Natural killer cell (primary cell): ENCODE data around the gene PIPOX. TPM values are rescaled to one million over a fixed set of nuclear protein-coding genes. Genes with fewer than 3 reads are reported as not detected.

Experiments used
- ATAC-seq, 3 donors: fragments of 150-1000 bp in 2 of 3; fragments of 200-7000 bp in 1 of 3; cut with Tn5 transposase; 1 replicate in 1 of 3; 2 replicates in 2 of 3; pipeline ENCODE4 v1.10.0; 2021; ENCODE audit warnings: mild to moderate bottlenecking in 2 of 3, moderate library complexity in 2 of 3
- DNase-seq, 2 donors: peaks; one replicate each; pipeline versions ENCODE4 v3.0.0 to v3.0.0-alpha.2; 2013 to 2021; ENCODE audit warnings: mixed read lengths in 1 of 2
- H3K27ac ChIP-seq: one replicate; pipeline ENCODE4 v1.5.1; 2013; ENCODE audit warnings: mild to moderate bottlenecking, low read length
- H3K27me3 ChIP-seq: one replicate; pipeline ENCODE4 v1.6.1; 2013; ENCODE audit warnings: low read length; ENCODE audit not compliant: control insufficient read depth, insufficient read depth
- H3K36me3 ChIP-seq: one replicate; pipeline ENCODE4 v1.6.1; 2013; ENCODE audit warnings: low read length; ENCODE audit not compliant: control insufficient read depth, insufficient read depth
- H3K4me1 ChIP-seq: one replicate; pipeline ENCODE4 v1.6.1; 2013; ENCODE audit warnings: low read length; ENCODE audit not compliant: control insufficient read depth, insufficient read depth
- H3K4me3 ChIP-seq: one replicate; pipeline ENCODE4 v1.5.1; 2013; ENCODE audit warnings: low read length
- H3K9me3 ChIP-seq: one replicate; pipeline ENCODE4 v1.6.1; 2013; ENCODE audit warnings: low read length; ENCODE audit not compliant: control insufficient read depth, insufficient read depth
- H3K27ac Mint-ChIP-seq, 2 donors: one replicate each; pipeline ENCODE4 v1.8.0; 2022; ENCODE audit warnings: mild to moderate bottlenecking in 2 of 2, mixed read lengths in 2 of 2, moderate library complexity in 1 of 2
- H3K27me3 Mint-ChIP-seq, 2 donors: one replicate each; pipeline ENCODE4 v1.8.0; 2022; ENCODE audit warnings: low read depth in 2 of 2, mixed read lengths in 2 of 2
- H3K36me3 Mint-ChIP-seq: one replicate; pipeline ENCODE4 v1.8.0; 2022; ENCODE audit warnings: mixed read lengths
- H3K4me1 Mint-ChIP-seq, 2 donors: one replicate each; pipeline ENCODE4 v1.8.0; 2022; ENCODE audit warnings: mixed read lengths in 2 of 2
- H3K4me3 Mint-ChIP-seq: one replicate; pipeline ENCODE4 v1.8.0; 2022; ENCODE audit warnings: mild to moderate bottlenecking, moderate library complexity, mixed read lengths
- H3K9me3 Mint-ChIP-seq, 2 donors: one replicate each; pipeline ENCODE4 v1.8.0; 2022; ENCODE audit warnings: mixed read lengths in 2 of 2
- WGBS: methylation state at CpG from one replicate; pipeline ENCODE4 v1.1.7; 2013; ENCODE audit warnings: missing lambda C conversion rate; ENCODE audit not compliant: insufficient coverage; 5-methylcytosine and 5-hydroxymethylcytosine counted together
- intact Hi-C: fragments of 100-400 bp; cut with micrococcal nuclease; formaldehyde crosslinking; loops from one replicate; pipeline ENCODE4 v1.14.2; 2022
- total RNA-seq, 4 donors: library from RNA; stranded (reverse); fragments of 120-200 nt in 1 of 4; gene quantifications; one replicate each; pipeline versions ENCODE4 v1.2.3 to v1.2.4, GENCODE V29; 2013 to 2022
- TF ChIP-seq, protein P1 (sequence below): fragments of 200-600 bp; IDR thresholded peaks from one replicate; pipeline ENCODE4 v1.8.0; 2022; ENCODE audit warnings: antibody characterized with exemption

PIPOX gene
- total RNA-seq, 3 donors from 2014 or later (not counting 1 experiment from before 2014, with no cell fraction given), result 3.0 to 5.8 (median 3.4) TPM

DNA sequence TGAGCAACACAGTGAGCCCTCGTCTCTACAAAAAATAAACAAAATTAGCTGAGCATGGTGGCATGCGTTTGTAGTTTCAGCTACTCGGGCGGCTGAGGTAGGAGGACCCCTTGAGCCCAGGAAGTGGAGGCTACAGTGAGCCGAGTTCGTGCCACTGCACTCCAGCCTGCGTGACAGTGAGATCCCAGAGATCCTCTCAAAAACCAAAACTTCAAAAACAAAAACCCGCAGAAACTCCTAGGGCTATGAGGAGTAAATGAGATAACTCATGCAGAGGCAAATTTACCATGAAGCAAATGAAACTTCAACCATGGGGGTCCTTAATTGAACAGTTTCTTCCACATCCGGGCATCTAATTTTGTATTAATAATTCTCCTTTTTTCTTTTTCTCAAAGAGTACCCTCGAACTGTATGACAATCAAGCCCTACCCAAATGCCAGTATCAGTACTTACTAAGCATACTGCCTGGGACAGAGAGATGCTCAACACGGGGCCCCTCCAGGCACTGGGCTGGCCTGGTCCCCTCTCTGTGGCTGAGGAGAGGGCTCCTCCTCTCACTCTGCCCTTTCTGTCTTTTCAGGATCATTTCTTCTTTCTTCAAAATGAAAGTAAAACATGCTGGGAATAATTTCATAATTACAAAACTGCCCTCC is 789 bp upstream of the PIPOX start:
- Histone ChIP-seq H3K4me1 (peaks cover 10% of the 10 kb centered on the region), H3K9me3 (no peaks in the 10 kb centered on the region), H3K36me3 (no peaks in the 10 kb centered on the region), H3K27me3 (no peaks in the 10 kb centered on the region), H3K4me3 (no peak overlapping the region), H3K27ac (no peak overlapping the region)
- ATAC-seq, result no peak
- WGBS, result 87% methylated on average over 10 of the region's 11 CpGs
- TF ChIP-seq, protein P1, sequence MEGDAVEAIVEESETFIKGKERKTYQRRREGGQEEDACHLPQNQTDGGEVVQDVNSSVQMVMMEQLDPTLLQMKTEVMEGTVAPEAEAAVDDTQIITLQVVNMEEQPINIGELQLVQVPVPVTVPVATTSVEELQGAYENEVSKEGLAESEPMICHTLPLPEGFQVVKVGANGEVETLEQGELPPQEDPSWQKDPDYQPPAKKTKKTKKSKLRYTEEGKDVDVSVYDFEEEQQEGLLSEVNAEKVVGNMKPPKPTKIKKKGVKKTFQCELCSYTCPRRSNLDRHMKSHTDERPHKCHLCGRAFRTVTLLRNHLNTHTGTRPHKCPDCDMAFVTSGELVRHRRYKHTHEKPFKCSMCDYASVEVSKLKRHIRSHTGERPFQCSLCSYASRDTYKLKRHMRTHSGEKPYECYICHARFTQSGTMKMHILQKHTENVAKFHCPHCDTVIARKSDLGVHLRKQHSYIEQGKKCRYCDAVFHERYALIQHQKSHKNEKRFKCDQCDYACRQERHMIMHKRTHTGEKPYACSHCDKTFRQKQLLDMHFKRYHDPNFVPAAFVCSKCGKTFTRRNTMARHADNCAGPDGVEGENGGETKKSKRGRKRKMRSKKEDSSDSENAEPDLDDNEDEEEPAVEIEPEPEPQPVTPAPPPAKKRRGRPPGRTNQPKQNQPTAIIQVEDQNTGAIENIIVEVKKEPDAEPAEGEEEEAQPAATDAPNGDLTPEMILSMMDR, result no peak
- Mint-ChIP-seq H3K4me1 (peaks cover 8 to 12% of the 10 kb centered on the region in 2 donors), H3K27ac (no peak overlapping the region), H3K27me3 (peaks cover 0 to 2% of the 10 kb centered on the region in 2 donors), H3K9me3 (no peaks in the 10 kb centered on the region), H3K36me3 (no peaks in the 10 kb centered on the region), H3K4me3 (no peak overlapping the region)
- DNase-seq, result no peak
- intact Hi-C loops, result no loop called here

DNA sequence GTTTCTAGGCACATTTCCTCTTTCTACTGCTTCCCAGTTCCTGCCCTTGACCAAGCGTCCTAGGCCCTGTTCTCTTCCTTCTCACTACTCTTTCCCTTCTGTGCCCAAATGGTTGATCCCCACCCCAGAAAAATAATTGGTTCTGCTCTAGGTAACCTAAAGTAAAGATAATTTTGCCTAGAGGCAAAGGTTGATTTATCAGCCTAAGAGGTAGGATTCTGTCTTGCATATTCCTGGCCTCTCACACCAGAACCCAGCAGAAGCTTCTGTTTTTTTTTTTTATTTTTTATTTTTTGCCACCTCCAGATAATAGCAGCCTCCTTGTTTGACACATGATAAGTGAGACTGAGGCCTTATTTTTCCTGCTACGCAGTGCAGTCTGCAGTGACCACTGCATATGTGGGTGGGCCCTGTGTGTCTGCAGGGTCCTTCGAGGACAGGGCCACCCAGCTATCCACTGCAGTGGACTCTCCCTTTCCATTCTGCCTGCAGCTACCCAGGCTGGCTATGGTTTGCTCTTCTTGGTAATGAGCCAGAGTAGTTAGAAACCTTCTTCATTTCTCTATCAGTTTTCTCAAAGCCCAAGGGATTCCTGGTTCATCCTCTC is 701 bp downstream of the PIPOX start:
- Histone ChIP-seq H3K27ac (no peak overlapping the region), H3K27me3 (no peaks in the 10 kb centered on the region), H3K36me3 (no peaks in the 10 kb centered on the region), H3K4me3 (no peak overlapping the region), H3K4me1 (peaks cover 10% of the 10 kb centered on the region), H3K9me3 (no peaks in the 10 kb centered on the region)
- H3K27ac Mint-ChIP-seq, result no peak overlapping the region
- ATAC-seq (no peak), DNase-seq (no peak)
- no peaks in the 10 kb centered on the region for H3K9me3 Mint-ChIP-seq
- H3K36me3 Mint-ChIP-seq, result no peaks in the 10 kb centered on the region
- H3K27me3 Mint-ChIP-seq, result peaks cover 0 to 4% of the 10 kb centered on the region in 2 donors
- H3K4me3 Mint-ChIP-seq, result no peak overlapping the region
- WGBS, result 82% methylated on average over 3 of the region's 3 CpGs
- peaks cover 8 to 12% of the 10 kb centered on the region in 2 donors for H3K4me1 Mint-ChIP-seq
- intact Hi-C loops, result no loop called here
- TF ChIP-seq, protein P1, result no peak

DNA sequence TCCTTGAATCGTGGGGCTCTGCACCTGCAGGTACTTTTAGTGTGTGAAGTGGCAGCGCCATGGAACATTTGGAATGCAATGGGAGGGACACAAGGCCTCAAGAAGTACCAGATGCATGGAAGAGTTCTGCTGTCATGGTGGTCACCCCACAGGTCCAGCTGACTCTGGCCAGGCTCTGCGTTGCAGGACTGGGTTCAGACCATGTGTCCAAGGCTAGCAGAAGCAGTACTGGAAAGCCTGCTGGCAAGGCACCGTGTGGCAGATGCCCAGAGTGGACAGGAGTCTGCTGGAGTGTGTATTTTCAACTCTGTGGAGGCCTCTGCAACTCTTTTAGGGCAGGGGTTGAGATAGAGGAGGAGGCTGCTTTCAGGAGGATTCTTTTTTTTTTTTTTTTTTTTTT is 2.1 kb downstream of the PIPOX start:
- Mint-ChIP-seq H3K4me1 (peaks cover 8 to 12% of the 10 kb centered on the region in 2 donors), H3K27me3 (peaks cover 0 to 4% of the 10 kb centered on the region in 2 donors), H3K9me3 (no peaks in the 10 kb centered on the region), H3K4me3 (no peak overlapping the region), H3K27ac (no peak overlapping the region), H3K36me3 (no peaks in the 10 kb centered on the region)
- intact Hi-C loops, result no loop called here
- Histone ChIP-seq H3K27me3 (no peaks in the 10 kb centered on the region), H3K36me3 (no peaks in the 10 kb centered on the region), H3K9me3 (no peaks in the 10 kb centered on the region), H3K27ac (no peak overlapping the region), H3K4me3 (no peak overlapping the region), H3K4me1 (peaks cover 10% of the 10 kb centered on the region)
- ATAC-seq, result no peak
- WGBS, result 92% methylated on average over 4 of the region's 4 CpGs
- DNase-seq, result no peak
- TF ChIP-seq, protein P1, result no peak
